Activated CD4-positive, alpha-beta T cell treated with anti-CD3 and anti-CD28 coated beads, Interleukin-2, Interleukin-6, amounts not matched to agents 100 ng/mL and 50 ng/mL, durations not matched to agents 16 hours and 8 hours (primary cell): ENCODE measurements around the gene DR1.
A peak's percentile ranks its signal among the peaks of the same experiment; 100 is the strongest.
"Not testable (repeated sequence)": the region's sequence is repeated elsewhere in the genome, so short reads cannot be mapped to it uniquely, and the experiment has no call there.

Experiments used
- DNase-seq: peaks from one replicate; pipeline ENCODE4 v3.0.0-alpha.2; 2020

DR1 gene

DNA sequence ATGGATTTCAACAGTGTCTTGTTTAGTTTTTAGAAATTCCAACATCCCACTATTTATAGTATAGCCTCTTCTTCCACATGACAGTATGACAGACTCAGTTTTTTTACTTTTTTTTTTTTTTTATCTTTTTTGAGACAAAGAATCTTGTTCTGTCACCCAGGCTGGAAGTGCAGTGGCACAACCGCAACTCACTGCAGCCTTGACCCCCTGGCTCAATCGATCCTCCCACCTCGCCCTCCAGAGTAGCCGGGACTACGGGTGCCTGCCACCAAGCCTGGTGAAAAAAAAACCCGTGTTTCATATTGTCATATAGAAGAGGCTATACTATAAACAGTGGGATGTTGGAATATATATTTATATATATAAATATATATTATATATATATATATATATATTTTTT is 1.2 kb upstream of the DR1 start:
- DNase-seq: no peak

DNA sequence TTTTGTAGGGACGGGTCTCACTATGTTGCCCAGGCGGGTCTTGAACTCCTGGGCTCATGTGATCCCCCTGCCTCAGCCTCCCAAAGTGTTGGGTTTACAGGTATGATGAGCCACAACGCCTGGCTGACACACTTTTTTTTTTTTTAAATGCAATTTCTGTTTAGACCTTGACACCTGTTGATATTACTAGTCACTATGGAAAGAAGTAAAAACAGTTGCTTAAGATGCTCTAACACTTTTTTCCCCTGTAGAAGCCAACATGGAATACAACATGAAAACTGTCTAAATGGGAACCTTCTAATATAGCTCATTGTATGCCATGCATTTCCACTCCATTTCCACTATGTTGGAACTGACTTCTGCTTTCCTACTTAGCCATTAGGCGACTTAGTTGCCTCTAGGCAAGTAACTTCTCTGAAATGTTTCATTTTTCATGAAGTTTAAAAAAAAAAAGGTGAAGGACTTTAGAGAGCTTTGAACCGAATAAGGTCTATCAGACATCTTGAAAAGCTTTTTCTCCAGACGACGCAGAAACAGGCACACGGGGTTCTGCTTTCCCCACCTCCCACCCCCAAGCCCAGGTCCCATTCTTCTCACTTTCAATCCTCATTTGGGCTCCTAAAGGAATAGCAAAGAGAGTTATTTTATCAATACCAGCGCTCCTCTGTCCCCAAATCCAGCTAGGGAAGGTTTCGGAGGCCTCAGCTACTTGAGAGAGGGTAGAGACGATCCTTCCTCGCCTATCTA is 648 bp upstream of the DR1 start:
- peak; percentile 13 for DNase-seq

DNA sequence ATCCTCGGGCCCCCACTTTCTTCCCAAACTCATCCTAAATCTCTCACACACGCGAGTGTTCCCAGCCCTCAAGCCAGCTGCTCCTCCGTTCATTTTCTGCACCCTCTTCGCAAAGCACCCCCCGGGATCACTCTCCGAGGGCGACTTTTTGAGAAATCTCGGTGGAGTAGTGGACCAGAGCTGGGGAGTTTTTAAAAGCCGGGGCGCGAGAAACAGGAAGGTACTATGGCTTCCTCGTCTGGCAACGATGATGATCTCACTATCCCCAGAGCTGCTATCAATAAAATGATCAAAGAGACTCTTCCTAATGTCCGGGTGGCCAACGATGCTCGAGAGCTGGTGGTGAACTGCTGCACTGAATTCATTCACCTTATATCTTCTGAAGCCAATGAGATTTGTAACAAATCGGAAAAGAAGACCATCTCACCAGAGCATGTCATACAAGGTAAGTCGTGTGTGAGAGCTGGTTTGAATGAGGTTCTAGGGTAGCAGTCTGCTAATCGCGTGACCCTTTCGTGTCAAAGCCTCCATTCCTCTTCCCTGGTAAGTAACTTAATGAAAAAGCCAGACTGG is 800 bp downstream of the DR1 start:
- peak; percentile 47 for DNase-seq

DNA sequence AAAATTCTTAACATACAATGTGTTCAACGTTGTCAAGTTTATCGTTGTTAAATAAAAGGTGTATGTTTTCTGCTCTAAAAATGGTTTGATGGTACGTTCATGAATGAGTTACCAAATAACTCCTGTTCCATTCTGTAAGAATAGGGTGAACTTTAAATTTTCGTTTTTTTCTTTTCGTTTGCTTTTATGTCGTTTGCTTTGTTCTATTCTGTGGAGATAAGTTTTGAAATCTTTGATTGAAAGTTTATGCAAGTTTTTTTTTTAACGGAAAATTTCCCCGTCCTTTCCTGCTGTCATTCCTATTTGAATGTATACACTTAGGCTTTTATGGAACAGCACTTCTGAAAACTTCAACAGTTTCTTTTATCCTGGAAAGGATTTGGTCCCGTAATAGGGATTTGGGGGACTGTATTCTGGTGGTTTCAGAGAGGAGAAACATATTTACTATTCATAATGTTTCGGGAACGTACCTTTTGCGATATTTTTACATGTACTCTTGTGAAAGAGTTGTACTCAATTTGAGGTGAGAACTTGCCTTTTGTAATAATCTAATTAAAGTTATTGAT is 1.7 kb downstream of the DR1 start:
- no peak for DNase-seq

DNA sequence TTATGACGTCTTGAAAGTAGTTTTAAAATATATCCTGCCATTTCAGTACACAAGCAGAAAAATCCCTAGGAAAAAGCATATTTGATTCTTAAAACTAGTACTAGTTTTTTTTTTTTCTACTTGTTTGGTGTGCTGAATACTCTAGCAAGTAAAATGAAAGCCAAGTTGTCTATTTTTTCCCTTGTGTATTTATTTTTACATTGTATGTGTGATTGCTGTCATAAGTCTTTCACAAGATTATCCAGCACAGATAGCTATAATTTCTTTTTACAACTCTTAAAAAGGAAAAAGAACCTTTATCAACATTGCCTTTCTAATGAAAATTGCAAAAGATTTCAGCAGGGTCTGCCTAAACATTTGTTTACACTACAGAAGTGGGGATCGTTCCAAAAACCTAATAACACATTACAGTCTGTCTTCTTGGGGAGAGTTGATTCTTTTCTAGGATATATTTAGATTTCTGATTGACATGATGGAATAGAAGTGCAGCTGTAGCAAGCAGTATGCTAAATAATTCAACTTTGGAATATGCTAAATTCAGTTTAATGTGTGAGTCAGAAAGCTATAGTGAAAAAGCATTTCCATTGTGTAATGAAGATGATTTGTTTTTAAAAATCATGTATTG is 2.5 kb downstream of the DR1 start:
- DNase-seq: no peak

DNA sequence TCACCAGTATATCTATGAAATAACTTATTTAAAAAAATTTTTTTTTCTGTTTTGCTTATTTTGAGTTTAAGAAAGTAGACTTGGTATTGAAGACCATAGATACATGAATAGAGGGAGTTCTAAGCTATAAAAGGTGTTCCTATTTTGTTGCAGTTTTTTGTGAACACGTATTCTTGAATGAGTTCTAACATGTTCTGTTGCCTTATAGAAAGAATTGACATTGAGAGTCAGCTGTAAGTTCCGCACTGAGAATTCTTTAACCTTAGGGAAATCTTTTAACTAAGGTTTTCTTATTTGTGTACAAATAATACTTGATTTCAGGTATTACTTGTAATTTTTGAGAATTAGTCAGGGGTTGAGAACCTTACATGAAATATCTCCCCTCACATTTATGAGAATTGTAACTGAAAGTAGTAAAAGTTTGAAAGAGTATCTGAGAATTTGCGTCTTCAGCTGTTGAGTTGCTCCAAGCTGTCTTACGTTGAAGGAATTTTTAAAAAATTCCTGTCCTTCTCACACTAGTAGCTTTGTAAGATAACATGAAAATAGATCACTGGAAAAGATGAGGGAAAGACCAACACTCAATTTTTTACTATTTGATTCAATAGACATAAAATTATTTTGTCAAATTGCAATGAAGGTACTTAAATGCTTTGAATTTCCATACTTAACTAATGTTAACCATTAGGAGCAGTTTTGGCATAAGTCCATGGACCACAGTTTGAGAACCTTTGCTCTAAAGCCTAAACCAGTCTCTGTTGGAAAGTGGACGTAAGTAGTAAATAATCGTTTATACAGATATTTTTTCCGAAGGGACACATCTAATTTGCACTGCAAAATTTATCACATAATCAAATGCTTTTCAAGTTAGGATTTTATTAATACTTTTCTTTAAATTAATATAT is 3.8 kb downstream of the DR1 start:
- no peak for DNase-seq

DNA sequence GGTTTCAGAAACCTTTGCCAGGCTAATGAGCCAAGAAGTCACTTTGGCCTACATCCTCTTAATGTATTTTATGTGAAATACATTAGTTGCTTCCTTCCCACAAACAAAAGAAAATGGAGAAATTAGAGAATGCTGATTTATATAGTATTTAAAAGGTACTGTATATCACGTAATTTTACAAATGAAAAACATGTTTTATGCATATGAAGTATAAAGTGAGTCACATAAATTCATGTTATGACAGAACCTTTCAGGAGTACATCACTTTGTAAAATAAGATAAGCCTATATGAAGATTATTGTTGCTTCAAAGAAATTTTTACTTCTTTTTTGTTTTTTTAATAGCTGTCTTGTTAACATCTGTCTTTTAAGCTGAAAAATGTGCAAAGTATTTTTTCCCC is 4.6 kb downstream of the DR1 start:
- no peak for DNase-seq

DNA sequence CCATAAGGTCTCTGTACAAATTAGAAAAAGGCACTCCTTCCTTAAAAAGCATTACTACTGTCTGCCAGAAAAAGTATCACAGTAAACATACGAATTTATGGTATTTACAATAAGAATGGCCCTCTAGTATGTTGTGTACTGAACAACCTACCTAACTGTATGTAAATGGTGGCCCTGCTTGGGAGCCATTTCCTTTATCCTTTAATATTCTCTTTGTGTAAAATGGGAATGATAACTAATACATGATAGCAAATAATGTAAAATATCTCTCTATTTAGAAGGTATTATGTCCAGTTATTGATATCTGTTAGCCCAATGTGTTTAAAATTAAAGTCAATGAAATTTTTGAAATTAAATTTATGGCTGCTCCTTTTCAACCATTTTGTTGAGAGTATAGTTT is 5.2 kb downstream of the DR1 start:
- DNase-seq: no peak

DNA sequence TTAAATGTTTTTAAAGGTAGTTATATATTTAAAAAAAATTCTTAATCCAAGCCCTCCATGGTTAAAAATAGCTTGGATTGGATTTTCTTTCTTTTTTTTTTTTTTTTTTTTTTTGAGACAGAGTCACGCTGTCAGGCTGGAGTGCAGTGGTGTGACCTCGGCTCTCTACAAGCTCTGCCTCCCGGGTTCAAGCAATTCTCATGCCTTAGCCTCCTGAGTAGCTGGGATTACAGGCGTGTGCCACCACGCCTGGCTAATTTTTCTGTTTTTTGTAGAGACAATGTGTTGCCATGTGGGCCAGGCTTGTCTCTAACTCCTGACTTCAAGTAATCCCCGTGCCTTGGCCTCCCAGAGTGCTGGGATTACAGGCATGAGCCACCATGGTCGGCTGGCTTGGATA is 5.6 kb downstream of the DR1 start:
- DNase-seq: not testable (repeated sequence)

DNA sequence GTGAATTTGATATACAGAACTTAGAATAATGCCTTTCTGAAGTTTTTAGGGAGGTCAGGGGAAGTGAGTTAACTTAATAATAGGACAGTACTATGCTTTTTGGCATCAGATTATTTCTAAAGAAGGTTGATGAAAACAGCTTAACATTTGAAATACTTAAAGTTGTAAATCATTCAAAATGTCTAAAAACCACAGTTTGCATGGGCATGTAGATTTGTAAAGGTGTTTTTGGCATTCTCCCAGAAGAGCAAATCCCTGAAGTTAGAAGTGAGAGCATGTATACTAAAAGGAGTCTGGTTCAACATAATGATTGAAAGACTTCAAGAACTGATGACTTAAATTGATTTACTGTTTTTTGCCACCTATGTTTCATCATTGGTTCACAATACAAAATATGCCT is 6.7 kb downstream of the DR1 start:
- no peak for DNase-seq

DNA sequence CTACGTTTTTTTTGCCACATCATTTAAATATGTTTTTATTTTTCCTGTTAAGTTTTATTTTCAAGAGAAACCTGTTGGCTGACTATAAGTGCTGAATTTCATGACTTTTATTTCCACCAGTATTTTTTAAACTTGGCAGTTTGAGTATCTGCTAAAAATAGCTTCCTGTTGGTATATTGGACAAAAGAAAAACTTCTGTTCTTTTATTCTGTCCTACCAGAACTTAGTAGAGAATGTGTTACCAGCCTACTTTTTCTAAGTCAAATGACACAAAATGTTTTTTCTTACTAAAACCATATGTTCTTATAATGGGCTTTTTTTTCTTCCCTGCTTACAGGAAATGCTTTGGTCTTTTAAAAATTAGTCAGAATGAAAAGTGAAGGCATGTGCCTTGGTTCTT is 7.6 kb downstream of the DR1 start:
- peak; percentile 17 for DNase-seq

DNA sequence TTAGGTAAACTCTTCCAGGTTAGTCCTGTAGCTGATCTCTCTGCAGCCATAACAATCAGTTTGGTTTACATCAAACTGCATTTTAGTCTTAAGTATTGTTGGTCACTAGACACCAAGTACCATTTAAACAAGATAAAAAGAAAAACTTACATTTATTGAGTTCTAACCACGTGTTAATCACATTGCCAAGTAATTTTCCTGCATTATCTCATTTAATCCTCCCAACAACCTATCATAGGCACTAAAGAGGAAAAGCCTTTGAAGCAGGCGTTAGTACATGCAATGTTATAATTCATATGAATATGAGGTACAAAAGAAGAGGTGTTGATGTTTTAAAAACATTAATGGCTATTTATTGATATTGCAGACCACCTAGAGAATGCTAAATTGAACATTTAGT is 9.0 kb downstream of the DR1 start:
- no peak for DNase-seq

DNA sequence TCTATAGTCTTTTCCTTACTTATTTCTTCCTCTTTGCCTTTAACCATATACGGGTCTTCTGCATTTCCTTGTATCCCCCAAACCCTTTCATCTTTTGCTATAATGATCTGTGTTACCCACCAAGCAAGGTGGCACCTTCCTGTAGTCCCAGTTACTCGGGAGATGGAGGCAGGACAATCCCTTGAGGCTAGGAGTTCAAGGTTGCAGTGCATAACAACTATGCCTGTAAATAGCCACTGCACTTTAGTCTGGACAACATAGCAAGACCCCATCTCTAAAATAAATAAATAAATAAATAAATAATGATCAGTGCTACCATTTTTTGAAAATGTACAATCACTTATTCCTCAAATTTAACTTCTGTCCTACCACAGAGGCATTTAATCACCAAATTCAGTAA is 11.5 kb downstream of the DR1 start:
- no peak for DNase-seq

DNA sequence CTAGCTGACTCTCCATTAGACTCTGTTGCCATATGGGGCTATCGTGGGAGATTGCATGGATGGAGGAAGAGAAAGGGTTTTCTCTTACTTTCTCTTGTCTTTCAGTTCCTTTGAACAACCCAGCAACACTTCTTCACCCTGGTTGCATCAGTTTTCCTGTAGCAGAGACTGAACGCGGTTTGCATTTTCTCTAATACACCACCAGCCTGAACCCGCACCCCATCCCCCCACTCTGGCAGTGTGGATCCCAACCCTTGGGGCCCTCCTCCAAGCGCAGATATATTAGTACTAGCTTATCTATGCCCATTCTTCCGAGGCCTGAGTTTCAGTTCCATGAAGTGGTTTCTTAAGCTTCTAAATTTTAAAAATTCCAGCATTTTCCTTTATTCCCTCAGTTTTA is 12.6 kb downstream of the DR1 start:
- DNase-seq: peak; percentile 25

DNA sequence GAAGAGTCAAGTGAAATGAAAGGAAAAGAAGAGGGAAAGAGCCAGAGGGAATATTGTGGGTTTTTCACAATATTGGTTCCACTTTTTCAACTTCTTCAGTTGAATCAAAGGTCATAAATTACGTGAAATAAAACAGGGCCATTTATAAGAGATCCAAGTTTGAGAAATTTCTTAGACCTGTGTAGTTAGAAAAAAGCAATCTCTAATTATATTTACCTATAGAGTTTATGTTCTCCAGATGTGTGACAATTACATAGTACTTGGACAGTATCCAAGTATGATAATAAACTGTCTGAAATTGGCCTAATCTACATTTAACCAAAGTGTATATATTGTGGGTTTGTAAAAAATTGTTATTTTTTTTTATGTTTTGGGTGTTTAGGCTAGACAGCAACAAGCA is 14.4 kb downstream of the DR1 start:
- no peak for DNase-seq

DNA sequence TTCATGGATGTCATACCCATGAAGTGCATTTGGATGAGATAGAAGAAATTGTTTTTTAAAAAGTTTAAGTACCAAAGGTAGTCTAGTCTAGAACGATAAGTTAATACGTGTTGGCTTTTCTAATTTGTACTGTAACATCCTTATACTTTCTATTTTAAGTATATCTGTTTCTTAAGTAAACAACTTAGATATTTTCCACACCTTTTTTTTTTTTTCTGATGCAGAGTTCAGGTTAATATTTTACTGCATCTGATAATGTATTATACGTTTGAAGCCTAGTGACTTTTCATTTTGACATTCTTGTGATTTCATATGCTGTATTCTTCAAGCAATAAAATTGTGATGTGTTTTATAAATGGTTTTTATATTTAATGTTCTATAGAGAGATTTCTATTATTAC is 16.5 kb downstream of the DR1 start:
- no peak for DNase-seq

DNA sequence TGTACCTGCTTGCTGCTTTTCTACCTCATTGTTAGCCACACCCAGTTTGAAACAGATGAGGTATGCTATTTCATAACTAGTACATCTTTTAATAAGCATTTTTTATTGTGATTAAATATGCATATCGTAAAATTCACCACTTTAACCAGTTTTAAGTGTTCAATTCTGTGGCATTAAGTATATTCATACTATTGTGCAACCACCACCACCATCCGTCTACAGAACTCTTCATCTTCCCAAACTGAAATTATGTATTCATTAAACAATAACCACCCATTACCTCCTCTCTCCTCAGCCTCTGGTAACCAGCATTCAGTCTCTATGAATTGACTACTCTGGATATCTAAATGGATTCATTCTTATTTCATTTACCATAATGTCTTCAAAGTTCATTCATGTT is 20.1 kb downstream of the DR1 start:
- no peak for DNase-seq

DNA sequence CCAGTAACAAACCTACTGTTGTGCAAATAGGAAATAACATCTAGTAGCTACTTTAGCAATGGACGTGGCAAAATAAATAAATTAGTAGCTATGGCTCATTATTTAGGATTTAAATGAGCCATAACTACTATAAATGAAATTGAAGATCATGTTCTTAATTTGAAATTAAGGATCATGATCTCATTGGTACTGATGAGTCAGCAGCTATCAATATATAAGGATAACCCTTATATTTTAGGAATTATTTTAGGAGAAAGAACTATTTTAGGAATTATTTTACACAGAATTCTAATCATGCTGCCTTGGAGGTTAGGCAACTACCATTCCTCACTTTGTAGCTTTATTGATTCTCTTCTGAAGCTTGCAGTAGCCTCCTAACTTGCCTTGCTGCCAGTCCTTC is 24.0 kb downstream of the DR1 start:
- DNase-seq: no peak

DNA sequence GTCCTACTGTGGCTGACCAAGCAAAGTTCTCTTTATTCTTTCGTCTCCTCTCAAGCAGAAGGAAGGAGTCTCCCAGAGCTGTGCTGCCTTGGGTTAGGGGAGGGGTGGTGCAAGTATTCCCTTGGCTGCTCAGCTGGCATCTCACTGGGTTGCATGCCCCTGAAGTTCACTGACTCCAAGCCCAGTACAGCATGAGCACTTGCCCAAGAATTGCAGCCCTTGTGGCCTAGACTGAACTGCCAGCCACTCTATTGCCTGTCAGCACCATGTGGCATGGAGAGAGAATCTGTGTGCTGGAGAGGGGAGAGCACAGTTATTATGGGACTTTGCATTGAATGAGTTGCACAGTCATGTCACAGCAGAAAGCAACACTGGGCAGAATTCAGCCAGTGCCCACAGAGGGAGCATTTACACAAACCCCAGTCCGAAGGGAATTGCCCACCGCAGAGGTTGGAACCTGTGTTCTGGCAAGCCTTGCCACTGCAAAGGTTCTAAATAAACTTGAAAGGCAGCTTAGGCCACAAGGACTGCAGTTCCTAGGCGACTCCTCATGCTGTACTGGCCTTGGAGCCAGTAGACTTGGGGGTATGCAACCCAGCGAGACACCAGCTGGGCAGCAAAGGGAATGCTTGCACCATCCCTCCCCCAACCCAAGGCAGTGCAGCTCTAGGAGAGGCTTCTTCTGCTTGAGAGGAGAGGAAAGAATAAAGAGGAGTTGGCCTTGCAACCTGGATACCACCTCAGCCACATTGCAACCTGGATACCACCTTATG is 28.8 kb downstream of the DR1 start:
- no peak for DNase-seq

DNA sequence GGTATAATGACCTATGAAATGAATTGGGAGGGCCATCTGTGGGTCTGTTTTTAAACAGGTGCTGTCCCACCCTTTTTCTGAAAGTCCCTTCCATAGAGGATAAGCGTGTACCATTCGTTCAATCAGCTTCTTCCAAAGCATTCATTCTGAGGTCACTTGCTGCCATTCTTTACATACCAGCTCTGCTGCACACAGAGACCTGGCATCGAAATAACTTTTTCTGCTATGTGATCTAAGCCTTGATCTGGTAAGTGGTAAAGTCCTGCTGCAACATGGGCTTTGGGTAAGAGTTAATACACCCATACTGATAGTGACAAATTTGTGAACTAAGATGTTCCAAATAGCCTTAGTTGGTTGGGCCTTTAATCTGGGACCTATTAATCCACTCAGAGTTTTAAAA is 38.9 kb downstream of the DR1 start:
- no peak for DNase-seq

DNA sequence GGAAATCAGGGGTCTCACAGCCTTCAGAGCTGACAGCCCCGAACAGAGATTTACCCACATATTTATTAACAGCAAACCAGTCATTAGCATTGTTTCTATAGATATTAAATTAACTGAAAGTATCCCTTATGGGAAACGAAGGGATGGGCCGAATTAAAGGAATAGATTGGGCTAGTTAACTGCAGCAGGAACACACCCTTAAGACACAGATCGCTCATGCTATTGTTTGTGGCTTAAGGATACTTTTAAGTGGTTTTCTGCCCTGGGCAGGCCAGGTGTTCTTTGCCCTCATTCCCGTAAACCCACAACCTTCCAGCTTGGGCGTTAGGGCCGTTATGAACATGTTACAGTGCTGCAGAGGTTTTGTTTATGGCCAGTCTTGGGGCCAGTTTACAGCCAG is 40.6 kb downstream of the DR1 start:
- DNase-seq: not testable (repeated sequence)

DNA sequence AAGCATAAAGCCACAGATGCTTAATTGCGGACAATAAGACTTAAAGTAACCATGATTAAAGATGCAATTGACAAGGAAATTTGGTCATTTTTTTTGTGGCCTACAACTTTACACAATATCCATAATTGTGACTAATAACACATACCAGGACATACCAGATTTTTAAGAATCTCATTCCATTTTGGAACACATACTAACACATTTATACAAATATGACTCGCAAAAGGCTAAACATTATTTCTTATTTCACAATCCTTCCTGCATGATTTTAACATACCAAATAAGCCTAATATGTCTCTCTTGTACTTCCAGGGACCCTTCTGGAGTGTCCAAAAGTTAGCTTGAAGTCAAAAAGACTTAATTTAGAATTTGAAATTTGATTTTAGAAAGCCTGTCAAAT is 48.8 kb downstream of the DR1 start:
- DNase-seq: no peak

DNA sequence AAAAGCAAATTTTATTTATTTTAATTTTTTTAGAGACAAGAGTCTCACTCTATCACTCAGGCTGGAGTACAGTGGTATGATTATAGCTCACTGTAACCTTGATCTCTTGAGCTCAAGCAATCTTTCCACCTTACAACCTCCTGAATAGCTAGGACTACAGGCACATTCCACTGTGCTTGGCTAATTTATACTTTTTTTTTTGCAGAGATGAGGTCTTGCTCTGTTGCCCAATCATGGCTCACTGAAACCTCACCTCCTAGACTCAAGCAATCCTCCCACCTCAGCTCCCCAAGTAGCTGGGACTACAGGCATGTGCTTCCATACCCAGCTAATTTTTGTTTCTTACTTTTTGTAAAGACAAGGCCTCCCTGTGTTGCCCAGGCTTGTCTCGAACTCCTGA is 49.5 kb downstream of the DR1 start:
- no peak for DNase-seq
